ENCODE data around the gene RXFP4. TPM values are rescaled to one million over a fixed set of nuclear protein-coding genes. Genes with fewer than 3 reads are reported as not detected.

The RXFP4 gene
- total RNA-seq, 1 experiment from 2014 or later, result not detected

DNA sequence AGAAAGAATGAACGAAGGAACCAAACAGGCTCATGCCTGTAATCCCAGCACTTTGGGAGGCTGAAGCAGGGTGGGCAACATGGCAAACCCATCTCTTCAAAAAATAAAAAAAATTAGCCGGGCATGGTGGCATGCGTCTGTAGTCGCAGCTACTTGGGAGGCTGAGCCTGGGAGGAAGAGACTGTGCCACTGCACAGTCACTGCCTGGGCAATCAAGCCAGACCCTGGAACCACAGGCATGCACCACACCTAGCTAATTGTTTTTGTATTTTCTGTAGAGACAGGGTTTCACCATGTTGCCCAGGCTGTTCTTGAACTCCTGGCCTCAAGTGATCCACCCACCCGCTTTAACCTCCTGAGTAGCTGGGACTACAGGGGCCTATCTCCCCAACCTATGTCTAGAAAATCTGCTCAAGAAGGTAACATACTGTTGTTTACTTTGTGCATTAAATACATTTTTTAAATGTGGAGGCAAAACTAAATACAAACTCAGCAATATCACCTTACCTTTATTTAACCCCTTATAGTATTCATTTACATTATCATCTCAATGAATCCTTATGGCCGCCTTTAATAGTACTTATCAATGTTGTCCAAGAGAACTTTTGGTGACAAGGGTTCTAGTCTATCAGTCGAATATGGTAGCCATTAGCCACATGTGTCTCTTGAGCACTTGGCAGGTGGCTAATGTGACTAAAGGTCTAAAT, 10.0 kb upstream of the RXFP4 start:
- peak; percentile 64 for DNase-seq
- peaks cover 54% of the 10 kb centered on the region for H3K36me3 ChIP-seq (ENCODE audit: low read depth, low read length)
- H3F3A ChIP-seq (ENCODE audit: low read length, unreplicated experiment), result peaks cover 26% of the 10 kb centered on the region
- ChIA-PET CTCF (interaction anchor here (1.1 kb wide), 1 partner anchor 38 kb away, joined by 3 read pairs; no protein-coding TSS in a partner anchor), POLR2A (ENCODE audit: unreplicated experiment) (interaction anchor here (0.6 to 1.0 kb wide), 3 partner anchors 13 to 640 kb away, joined by 4 to 16 read pairs (median 4); no protein-coding TSS in a partner anchor)
- peak overlapping the region; percentile 55 for H3K27ac ChIP-seq (ENCODE audit: low read length)
- TF ChIP-seq, protein P1, sequence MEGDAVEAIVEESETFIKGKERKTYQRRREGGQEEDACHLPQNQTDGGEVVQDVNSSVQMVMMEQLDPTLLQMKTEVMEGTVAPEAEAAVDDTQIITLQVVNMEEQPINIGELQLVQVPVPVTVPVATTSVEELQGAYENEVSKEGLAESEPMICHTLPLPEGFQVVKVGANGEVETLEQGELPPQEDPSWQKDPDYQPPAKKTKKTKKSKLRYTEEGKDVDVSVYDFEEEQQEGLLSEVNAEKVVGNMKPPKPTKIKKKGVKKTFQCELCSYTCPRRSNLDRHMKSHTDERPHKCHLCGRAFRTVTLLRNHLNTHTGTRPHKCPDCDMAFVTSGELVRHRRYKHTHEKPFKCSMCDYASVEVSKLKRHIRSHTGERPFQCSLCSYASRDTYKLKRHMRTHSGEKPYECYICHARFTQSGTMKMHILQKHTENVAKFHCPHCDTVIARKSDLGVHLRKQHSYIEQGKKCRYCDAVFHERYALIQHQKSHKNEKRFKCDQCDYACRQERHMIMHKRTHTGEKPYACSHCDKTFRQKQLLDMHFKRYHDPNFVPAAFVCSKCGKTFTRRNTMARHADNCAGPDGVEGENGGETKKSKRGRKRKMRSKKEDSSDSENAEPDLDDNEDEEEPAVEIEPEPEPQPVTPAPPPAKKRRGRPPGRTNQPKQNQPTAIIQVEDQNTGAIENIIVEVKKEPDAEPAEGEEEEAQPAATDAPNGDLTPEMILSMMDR (conservative IDR thresholded peaks at IDR 0.05; ENCODE audit: low read depth, low read length), result no peak
- TF ChIP-seq EZH2phosphoT487 (IDR thresholded peaks at IDR 0.05; ENCODE audit: borderline replicate concordance, low read length) (no peak), EZH2 (IDR thresholded peaks at IDR 0.05; ENCODE audit: low read length, unreplicated experiment) (no peak)
- peaks cover 50% of the 10 kb centered on the region for H4K20me1 ChIP-seq (ENCODE audit: low read length)
- peaks cover 82% of the 10 kb centered on the region for H3K79me2 ChIP-seq (ENCODE audit: low read length)
- BruUV-seq (replicated peaks), result no TSS peak
- H3K9ac ChIP-seq (ENCODE audit: low read length), result peak overlapping the region; percentile 49
- H3K27me3 ChIP-seq (ENCODE audit: low read length), result no peaks in the 10 kb centered on the region
- H3K9me3 ChIP-seq (ENCODE audit: low read length), result no peaks in the 10 kb centered on the region
- H3K4me3 ChIP-seq (ENCODE audit: low read length), result peak overlapping the region; percentile 80
- peaks cover 46% of the 10 kb centered on the region for H3K4me1 ChIP-seq (ENCODE audit: insufficient read depth, low read length)
- H3K4me2 ChIP-seq (ENCODE audit: low read length), result peak overlapping the region; percentile 88
- H3K9me2 ChIP-seq (replicated peaks; ENCODE audit: low read length), result no peaks in the 10 kb centered on the region
- ATAC-seq, result peak; percentile 51
- H2AFZ ChIP-seq (ENCODE audit: low read length), result no peak overlapping the region
- intact Hi-C loops (cut with micrococcal nuclease), result loop anchor here (2.0 to 5.0 kb wide), 3 partner anchors 39 to 184 kb away; partner anchors contain the start of genes GON4L and SYT11

DNA sequence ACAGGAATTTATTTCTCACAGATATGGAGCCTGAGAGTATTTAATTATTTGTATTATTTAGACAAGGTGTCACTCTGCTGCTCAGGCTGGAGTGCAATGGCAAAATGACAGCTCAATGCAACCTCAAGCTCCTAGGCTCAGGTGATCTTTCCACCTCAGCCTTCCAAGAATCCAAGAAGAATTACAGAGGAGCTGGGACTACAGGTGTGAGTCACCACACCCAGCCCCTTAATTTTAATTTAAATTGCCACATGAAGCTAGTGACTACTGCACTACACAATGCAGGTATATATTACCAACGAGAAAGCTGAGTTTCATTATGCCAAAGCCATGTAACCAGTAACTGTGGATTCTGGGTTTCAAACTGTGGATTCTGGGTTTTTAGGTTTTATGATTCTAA, 9.4 kb upstream of the RXFP4 start:
- ChIA-PET CTCF (interaction anchor here (0.9 to 1.1 kb wide), 2 partner anchors 38 to 58 kb away, joined by 3 read pairs; no protein-coding TSS in a partner anchor), POLR2A (ENCODE audit: unreplicated experiment) (interaction anchor here (1.0 kb wide), 1 partner anchor 195 kb away, joined by 4 read pairs; no protein-coding TSS in a partner anchor)
- intact Hi-C loops (cut with micrococcal nuclease), result loop anchor here (5.0 kb wide), 2 partner anchors 75 to 185 kb away; partner anchors contain the start of genes GON4L and SYT11
- peak overlapping the region; percentile 80 for H3K4me3 ChIP-seq (ENCODE audit: low read length)
- peak; percentile 2 for ATAC-seq
- H3K4me2 ChIP-seq (ENCODE audit: low read length), result peak overlapping the region; percentile 88
- no peak for TF ChIP-seq EZH2phosphoT487 (IDR thresholded peaks at IDR 0.05; ENCODE audit: borderline replicate concordance, low read length)
- TF ChIP-seq, protein P1 (conservative IDR thresholded peaks at IDR 0.05; ENCODE audit: low read depth, low read length), result no peak
- no peak for TF ChIP-seq EZH2 (IDR thresholded peaks at IDR 0.05; ENCODE audit: low read length, unreplicated experiment)
- BruUV-seq (replicated peaks), result no TSS peak
- peaks cover 76% of the 10 kb centered on the region for H3K79me2 ChIP-seq (ENCODE audit: low read length)
- H3K9me3 ChIP-seq (ENCODE audit: low read length), result no peaks in the 10 kb centered on the region
- H3K27ac ChIP-seq (ENCODE audit: low read length), result peak overlapping the region; percentile 55
- no peak overlapping the region for H2AFZ ChIP-seq (ENCODE audit: low read length)
- H3K36me3 ChIP-seq (ENCODE audit: low read depth, low read length), result peaks cover 48% of the 10 kb centered on the region
- peaks cover 21% of the 10 kb centered on the region for H3F3A ChIP-seq (ENCODE audit: low read length, unreplicated experiment)
- peaks cover 44% of the 10 kb centered on the region for H4K20me1 ChIP-seq (ENCODE audit: low read length)
- DNase-seq, result peak; percentile 63
- H3K27me3 ChIP-seq (ENCODE audit: low read length), result no peaks in the 10 kb centered on the region
- peaks cover 46% of the 10 kb centered on the region for H3K4me1 ChIP-seq (ENCODE audit: insufficient read depth, low read length)
- H3K9me2 ChIP-seq (replicated peaks; ENCODE audit: low read length), result no peaks in the 10 kb centered on the region
- H3K9ac ChIP-seq (ENCODE audit: low read length), result peak overlapping the region; percentile 49; the same call in 1 of the 2 replicates

Data from PC-3 (cell line).